ENCODE results near the gene ITGB5.
"Not testable (repeated sequence)": the region's sequence is repeated elsewhere in the genome, so short reads cannot be mapped to it uniquely, and the experiment has no call there.

The ITGB5 gene

DNA sequence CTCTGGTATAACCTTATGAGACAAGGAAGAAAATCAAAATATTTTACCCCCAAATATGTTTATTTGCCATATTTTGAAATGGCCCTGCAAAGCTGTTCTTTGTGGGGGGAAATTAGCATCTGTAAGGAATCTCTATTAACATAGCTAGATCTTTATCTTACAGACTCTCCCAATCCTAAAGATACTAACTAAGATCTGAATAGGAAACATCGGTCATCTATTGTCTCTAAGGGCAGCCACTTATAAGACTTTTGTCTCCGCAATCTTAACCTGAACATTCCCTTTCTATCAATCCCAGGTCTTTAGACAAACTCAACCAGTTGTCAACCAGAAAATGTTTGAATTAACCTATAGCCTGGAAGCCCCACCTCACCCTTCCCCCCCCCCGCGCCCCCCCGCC, 135.7 kb downstream of the ITGB5 start:
- no peak for DNase-seq
- in situ Hi-C loops (cut with HindIII; ENCODE audit: low pct_ligation_motif_present, low pct_unique_long_range_greater_than_20kb, low sequenced_read_pairs) = no loop called here

- DNase-seq; in situ Hi-C loops (cut with HindIII; ENCODE audit: low pct_ligation_motif_present, low pct_unique_long_range_greater_than_20kb, low sequenced_read_pairs): not testable (repeated sequence)
Measured at GRCh38 chr3:124749877-124750276, 137.3 kb downstream of the ITGB5 start.

- no peak for DNase-seq
- in situ Hi-C loops (cut with HindIII; ENCODE audit: low pct_ligation_motif_present, low pct_unique_long_range_greater_than_20kb, low sequenced_read_pairs) = no loop called here
Measured at GRCh38 chr3:124748560-124749198, 138.5 kb downstream of the ITGB5 start.

DNA sequence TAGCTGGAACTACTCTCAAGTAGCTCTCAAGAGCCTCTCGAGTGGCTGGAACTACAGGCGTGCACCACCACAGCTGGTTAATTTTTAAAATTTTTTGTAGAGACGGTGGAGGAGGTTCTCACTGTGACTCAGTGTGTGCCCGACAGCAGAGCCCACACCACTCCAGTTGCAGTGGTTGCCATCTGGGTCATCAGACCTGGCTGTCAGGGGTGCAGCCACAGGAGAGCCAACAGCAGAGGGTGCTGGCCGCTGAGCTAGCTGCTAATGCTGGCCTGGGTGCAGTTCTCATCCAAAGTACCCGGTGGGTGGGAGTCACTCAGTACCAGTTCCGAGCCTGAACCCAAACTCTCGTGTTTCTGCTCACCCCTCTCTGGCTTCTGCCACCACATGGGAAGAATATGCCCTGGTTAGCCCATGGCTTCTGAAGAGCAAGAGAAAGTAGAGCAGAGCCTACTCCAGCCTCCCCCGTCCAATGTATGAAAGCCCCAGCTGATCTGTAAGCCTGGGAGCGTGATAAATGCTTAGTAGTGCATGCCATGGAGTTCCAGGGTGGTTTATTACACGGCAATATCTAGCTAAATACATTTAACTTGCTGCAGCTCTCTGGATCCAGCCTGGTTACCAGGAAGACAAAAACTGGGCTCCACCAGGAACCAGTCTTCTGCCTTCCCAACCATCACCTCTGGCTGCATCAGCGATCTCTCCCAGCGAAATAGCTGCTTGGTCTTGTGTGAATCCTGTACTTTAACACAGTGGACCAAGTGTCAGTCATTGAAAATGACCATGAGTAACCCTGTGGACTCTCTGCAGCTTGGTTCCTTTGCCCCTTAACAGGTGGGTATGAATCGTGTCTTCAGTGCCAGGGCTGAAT, 139.8 kb downstream of the ITGB5 start:
- in situ Hi-C loops (cut with HindIII; ENCODE audit: low pct_ligation_motif_present, low pct_unique_long_range_greater_than_20kb, low sequenced_read_pairs) = no loop called here
- no peak for DNase-seq

DNA sequence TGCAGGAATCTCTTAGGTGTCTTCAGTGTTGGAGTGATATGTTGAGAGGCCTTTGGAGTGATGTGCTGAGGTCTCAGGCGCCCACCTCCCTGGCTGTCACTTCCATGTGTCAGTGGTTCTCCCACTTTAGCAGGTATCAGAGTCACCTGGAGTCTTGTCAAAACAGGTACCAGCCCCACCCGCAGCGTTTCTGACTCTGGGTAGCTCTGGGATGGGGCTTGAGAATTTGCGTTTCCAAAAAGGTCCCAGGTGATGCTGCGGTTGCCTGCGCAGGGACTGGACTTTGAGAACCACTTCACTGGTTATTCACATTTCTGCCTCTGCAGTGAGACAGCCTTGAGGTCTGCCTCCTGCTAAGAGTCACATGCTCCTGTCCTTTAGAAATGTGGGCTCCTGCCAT, 141.4 kb downstream of the ITGB5 start:
- DNase-seq = no peak
- in situ Hi-C loops (cut with HindIII; ENCODE audit: low pct_ligation_motif_present, low pct_unique_long_range_greater_than_20kb, low sequenced_read_pairs) = no loop called here

GRCh38 chr3:124741027-124741426, 146.1 kb downstream of the ITGB5 start:
- in situ Hi-C loops (cut with HindIII; ENCODE audit: low pct_ligation_motif_present, low pct_unique_long_range_greater_than_20kb, low sequenced_read_pairs) = no loop called here
- no peak for DNase-seq

DNA sequence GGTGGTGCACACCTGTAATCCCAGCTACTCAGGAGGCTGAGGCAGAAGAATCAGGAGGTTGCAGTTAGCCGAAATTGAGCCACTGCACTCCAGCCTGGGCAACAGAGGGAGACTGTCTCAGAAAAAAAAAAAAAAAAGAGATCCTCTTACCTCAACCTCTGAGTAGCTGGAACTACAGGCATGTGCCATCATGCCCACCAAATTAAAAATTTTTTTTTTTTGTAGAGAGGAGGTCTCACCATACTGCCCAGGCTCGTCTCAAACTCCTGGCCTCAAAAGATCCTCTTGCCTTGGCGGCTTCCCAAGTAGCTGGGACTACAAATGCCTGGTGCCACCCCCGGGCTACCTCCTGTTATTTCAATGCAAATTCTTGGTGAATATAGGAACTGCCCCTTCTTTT, 155.4 kb downstream of the ITGB5 start:
- in situ Hi-C loops (cut with HindIII; ENCODE audit: low pct_ligation_motif_present, low pct_unique_long_range_greater_than_20kb, low sequenced_read_pairs) = no loop called here
- no peak for DNase-seq

- in situ Hi-C loops (cut with HindIII; ENCODE audit: low pct_ligation_motif_present, low pct_unique_long_range_greater_than_20kb, low sequenced_read_pairs) = no loop called here
- DNase-seq = no peak
Measured at GRCh38 chr3:124730941-124731297, 156.2 kb downstream of the ITGB5 start.

DNA sequence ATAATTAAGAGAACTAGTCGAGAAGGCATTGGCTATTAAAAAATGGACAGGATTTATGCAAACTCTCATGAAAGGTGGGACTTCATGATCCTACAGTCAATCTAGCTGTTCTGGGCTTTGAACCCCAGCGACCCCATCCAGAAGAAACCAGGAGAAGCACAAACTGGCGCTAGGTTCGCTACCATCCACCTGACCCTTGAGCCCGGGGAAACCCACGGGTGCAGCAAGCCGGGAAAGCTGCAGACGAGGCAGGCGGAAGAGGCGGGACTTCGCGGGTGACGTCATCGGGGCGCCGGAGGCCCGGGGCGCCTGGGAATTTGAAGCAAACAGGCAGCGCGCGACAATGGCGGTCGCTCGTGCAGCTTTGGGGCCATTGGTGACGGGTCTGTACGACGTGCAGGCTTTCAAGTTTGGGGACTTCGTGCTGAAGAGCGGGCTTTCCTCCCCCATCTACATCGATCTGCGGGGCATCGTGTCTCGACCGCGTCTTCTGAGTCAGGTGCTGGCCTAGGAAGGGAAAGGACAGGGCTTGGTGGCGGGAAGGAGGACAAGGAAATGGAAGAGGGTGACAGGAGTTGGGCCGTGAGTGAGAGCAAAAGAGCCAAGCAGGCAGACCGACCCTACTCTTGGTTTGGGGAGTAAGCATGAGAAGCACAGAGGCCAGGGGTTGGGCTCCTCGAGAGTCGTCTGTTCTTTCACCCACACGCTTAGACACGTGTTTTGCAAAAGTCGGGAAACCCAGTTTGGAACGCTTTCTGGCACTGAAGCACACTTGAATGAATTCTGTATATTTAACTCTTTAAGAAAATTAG, 156.8 kb downstream of the ITGB5 start, which contains the start of gene UMPS:
TSS of gene UMPS (plus strand) at position 324 of the 812 bp plus-strand sequence. CDS start at position 344, 20 bp downstream.
- in situ Hi-C loops (cut with HindIII; ENCODE audit: low pct_ligation_motif_present, low pct_unique_long_range_greater_than_20kb, low sequenced_read_pairs) = no loop called here

DNA sequence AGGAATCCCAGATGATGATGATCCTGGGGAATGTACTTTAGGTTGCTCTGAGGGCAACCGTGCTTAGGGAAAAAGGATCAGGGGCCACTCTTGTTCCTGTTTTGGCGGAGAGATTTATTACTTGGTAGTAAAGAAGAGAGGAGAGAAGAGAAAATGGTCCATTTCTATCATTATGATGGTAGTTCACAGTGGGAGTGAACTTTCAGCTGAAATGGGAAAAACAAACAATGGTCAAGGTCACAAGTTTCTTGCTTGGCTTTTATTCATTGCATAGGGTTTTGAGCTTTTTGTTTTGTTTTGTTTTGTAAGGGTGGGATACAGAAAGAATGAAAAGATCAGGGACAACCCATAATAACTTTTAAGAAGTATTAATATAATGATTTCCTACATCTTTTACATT, 164.6 kb downstream of the ITGB5 start:
- in situ Hi-C loops (cut with HindIII; ENCODE audit: low pct_ligation_motif_present, low pct_unique_long_range_greater_than_20kb, low sequenced_read_pairs) = no loop called here

More for the DNA sequence above, 156.8 kb downstream of the ITGB5 start, which contains the start of gene UMPS:
- peak; percentile 80 for DNase-seq

GRCh38 chr3:124714223-124714853, 172.8 kb downstream of the ITGB5 start:
- in situ Hi-C loops (cut with HindIII; ENCODE audit: low pct_ligation_motif_present, low pct_unique_long_range_greater_than_20kb, low sequenced_read_pairs) = no loop called here
- no peak for DNase-seq

More for the DNA sequence above, 164.6 kb downstream of the ITGB5 start:
- no peak for DNase-seq
